ENCODE data around the gene FMNL3.

FMNL3 gene

DNA sequence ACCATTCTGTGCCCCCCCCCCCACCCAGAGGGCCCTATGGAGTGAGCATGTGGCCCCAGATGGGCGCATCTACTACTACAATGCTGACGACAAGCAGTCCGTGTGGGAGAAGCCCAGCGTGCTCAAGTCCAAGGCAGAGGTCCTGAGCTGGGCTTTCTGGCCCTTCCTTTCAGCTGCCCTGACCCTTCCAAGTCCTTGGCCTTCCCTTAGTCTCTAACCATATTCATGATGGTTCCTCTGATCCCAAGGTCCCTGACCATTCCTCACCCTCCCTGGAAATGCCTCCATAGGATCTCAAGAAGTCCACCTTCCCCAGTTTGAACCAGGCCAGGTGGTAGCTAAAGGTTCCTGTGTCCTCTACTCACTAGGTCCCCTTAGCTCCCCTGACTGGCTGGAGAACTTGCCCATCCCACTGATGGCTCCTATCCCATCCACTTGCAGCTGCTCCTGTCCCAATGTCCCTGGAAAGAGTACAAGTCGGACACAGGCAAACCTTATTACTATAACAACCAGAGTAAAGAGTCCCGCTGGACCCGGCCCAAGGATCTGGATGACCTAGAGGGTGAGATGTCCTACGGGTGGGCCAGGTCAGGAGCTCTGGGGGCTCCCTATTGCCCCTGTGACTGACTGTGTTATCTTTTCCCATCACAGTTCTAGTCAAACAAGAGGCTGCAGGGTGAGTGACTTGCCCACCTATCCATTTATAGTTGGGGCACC, 74.1 kb downstream of the FMNL3 start:
- Histone ChIP-seq H3K9ac (ENCODE audit: low read depth, low read length) (no peak overlapping the region), H3K36me3 (ENCODE audit: control insufficient read depth, insufficient read depth, low read length) (peaks cover 20% of the 10 kb centered on the region), H3K4me1 (ENCODE audit: control insufficient read depth, insufficient read depth, low read length) (peaks cover 5% of the 10 kb centered on the region), H3K9me3 (ENCODE audit: control insufficient read depth, insufficient read depth, low read length) (no peaks in the 10 kb centered on the region), H3K27me3 (ENCODE audit: control insufficient read depth, insufficient read depth, low read length) (no peaks in the 10 kb centered on the region), H3K4me3 (ENCODE audit: low read depth, low read length) (no peak overlapping the region)

DNA sequence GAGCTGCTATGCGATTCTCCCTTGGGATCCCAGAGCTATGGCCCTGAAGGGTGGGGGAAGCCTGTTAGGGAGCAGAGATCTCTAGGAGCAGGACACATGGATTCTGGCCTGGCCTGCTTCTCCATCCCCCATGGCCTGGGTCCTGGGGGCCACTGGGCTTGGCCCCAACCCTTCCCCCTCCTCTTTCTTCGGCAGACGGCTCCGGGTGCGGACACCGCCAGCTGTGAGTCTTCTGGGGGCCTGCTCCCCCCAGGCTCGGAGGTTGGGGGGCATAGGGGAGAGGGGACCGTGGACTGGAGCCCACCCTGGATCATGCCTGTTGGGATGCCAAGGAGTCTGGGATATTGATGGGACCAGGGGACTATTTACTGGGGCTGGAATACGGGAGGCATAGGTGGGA, 74.8 kb downstream of the FMNL3 start:
- Histone ChIP-seq H3K36me3 (ENCODE audit: control insufficient read depth, insufficient read depth, low read length) (peaks cover 20% of the 10 kb centered on the region), H3K27me3 (ENCODE audit: control insufficient read depth, insufficient read depth, low read length) (no peaks in the 10 kb centered on the region), H3K4me3 (ENCODE audit: low read depth, low read length) (no peak overlapping the region), H3K9ac (ENCODE audit: low read depth, low read length) (no peak overlapping the region), H3K4me1 (ENCODE audit: control insufficient read depth, insufficient read depth, low read length) (peaks cover 4% of the 10 kb centered on the region), H3K9me3 (ENCODE audit: control insufficient read depth, insufficient read depth, low read length) (no peaks in the 10 kb centered on the region)

DNA sequence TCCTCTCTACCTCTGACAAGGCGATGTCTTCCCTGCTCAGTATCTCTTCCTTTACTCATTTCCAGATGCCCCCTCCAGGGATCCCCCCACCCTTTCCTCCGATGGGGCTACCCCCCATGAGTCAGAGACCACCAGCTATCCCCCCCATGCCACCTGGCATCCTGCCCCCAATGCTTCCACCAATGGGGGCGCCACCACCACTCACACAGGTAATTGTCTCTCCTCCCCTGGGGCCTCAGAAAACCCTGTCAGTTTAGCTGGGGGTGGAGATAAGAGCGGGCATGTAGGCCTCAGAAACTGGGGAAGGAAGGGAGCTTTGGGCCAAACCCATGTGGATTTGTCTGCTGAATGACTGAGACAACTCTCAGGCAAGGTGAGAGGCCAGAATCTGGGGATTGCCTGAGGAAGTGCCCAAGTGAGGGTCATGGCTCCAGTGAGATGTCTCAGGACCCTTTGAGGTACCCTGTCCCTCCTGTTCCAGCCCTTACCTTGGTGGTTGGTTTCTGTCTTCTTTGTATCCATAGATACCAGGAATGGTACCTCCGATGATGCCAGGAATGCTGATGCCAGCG, 75.8 kb downstream of the FMNL3 start:
- Histone ChIP-seq H3K9me3 (ENCODE audit: control insufficient read depth, insufficient read depth, low read length) (no peaks in the 10 kb centered on the region), H3K27me3 (ENCODE audit: control insufficient read depth, insufficient read depth, low read length) (no peaks in the 10 kb centered on the region), H3K36me3 (ENCODE audit: control insufficient read depth, insufficient read depth, low read length) (peaks cover 20% of the 10 kb centered on the region), H3K4me1 (ENCODE audit: control insufficient read depth, insufficient read depth, low read length) (no peaks in the 10 kb centered on the region), H3K4me3 (ENCODE audit: low read depth, low read length) (no peak overlapping the region), H3K9ac (ENCODE audit: low read depth, low read length) (no peak overlapping the region)

DNA sequence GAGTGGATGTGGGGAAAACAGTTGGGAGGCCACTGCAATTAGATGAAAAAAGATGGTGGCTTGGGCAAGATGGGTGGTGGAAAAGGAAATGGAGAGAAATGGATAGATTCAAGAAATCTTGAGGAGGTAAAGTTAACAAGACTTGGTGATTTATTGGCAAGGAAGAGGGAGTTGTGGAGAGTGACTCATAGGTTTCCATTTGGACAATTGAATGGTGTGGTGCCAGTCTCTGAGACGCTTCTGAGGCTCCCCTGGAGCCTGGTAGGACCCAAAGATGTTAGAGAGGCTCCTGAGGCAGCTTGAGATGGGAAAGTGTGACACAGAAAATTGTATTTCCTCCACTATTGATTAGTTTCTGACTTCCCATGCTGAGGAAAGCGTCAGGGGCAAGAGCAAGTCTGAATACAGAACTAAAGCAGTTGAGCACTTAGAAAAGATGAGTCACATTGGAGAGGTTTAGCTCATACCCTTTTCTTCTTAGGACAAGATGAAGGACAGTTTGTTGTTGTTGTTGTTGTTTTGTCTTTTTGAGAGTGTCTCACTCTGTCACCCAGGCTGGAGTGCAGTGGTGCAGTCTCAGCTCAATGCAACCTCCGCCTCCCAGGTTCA, 79.3 kb downstream of the FMNL3 start:
- Histone ChIP-seq H3K4me1 (ENCODE audit: control insufficient read depth, insufficient read depth, low read length) (peaks cover 3% of the 10 kb centered on the region), H3K4me3 (ENCODE audit: low read depth, low read length) (no peak overlapping the region), H3K36me3 (ENCODE audit: control insufficient read depth, insufficient read depth, low read length) (peaks cover 4% of the 10 kb centered on the region), H3K9me3 (ENCODE audit: control insufficient read depth, insufficient read depth, low read length) (no peaks in the 10 kb centered on the region), H3K9ac (ENCODE audit: low read depth, low read length) (no peak overlapping the region), H3K27me3 (ENCODE audit: control insufficient read depth, insufficient read depth, low read length) (no peaks in the 10 kb centered on the region)

DNA sequence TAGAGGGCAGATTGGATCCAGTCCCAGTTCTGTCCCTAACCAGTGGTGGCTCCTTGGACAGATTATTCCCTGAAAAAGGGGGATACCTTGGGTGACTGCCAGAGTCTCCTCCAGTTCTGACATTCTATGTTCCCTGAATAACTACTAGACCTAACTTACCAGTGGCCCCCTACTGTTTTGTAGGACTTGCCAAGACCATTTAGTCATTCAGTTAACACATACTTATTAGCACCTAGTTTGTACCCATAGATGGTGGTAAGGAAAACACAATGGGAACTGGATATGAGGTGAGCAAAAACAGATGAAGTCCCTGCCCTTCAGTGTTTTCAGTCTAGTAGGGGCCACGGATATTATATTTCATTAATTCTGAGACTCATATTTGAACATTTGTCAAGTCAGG, 80.4 kb downstream of the FMNL3 start:
- no peak overlapping the region for H3K9ac ChIP-seq (ENCODE audit: low read depth, low read length)
- H3K27me3 ChIP-seq (ENCODE audit: control insufficient read depth, insufficient read depth, low read length) = no peaks in the 10 kb centered on the region
- H3K36me3 ChIP-seq (ENCODE audit: control insufficient read depth, insufficient read depth, low read length) = peaks cover 2% of the 10 kb centered on the region

DNA sequence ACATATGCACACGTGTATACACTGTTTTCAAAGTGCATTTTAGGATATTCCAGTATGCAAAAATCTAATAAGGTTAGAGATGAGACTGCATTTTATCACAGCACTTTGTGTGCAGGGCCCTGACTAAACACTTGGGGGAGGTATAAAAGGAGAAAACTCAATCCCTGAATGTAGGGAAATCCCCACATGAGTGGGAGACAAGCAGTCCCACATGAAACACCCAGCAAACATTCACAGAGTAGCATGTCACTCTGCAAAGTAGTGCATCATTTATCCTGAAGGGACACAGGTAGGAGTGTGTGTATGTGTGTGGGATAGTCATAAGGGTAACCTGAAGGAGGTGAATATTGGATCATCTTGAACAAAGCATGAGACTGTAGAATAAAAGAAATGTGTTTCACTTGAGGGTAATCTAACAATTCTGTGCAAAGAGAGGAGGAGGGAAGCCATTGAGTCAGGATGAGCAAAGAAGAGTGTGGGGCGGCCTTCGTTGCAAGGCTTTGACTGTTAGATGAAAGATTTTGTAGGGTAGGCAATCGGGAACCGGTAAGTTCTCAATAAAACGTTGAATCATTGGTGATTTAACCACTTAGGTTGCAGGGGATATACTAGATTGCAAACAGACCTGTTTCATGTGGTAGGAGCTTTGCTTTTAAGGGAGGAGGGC, 80.9 kb downstream of the FMNL3 start:
- no peak overlapping the region for H3K4me3 ChIP-seq (ENCODE audit: low read depth, low read length)
- H3K36me3 ChIP-seq (ENCODE audit: control insufficient read depth, insufficient read depth, low read length) = no peaks in the 10 kb centered on the region
- no peaks in the 10 kb centered on the region for H3K9me3 ChIP-seq (ENCODE audit: control insufficient read depth, insufficient read depth, low read length)
- peaks cover 10% of the 10 kb centered on the region for H3K4me1 ChIP-seq (ENCODE audit: control insufficient read depth, insufficient read depth, low read length)
- H3K9ac ChIP-seq (ENCODE audit: low read depth, low read length) = no peak overlapping the region
- H3K27me3 ChIP-seq (ENCODE audit: control insufficient read depth, insufficient read depth, low read length) = no peaks in the 10 kb centered on the region

More for the DNA sequence above, 80.4 kb downstream of the FMNL3 start:
- H3K4me1 ChIP-seq (ENCODE audit: control insufficient read depth, insufficient read depth, low read length) = peaks cover 6% of the 10 kb centered on the region
- H3K4me3 ChIP-seq (ENCODE audit: low read depth, low read length) = no peak overlapping the region
- H3K9me3 ChIP-seq (ENCODE audit: control insufficient read depth, insufficient read depth, low read length) = no peaks in the 10 kb centered on the region

DNA sequence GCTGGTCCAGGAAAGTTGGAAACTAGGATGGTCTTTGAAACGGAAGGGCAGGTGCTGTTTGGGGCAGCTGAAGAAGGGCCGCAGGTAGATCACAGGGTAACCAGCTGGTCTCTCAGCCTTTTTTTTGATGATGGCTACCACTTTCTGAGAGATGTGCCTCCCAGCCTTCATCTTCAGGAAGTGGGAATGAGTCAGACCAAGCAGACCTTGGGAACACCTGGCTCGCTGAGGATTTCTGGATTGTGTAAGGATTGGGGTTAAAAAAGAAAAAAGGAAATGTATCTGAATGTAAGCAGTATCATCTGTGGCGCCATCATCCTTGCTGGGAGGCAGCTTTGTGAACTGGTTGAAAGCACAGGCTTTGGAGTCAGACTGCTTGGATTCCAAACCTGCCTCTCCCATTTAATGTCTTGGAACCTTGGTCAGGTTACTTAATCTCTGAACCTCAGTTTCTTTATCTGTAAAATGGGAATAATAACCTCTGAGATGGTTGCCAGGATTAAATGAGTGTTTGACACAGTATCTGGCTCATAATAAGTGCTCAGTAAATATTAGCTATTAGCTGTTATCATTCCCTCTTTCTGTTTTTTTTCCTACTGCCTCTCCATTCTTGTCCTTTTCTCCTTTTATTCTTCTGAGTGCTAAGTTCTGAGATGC, 82.2 kb downstream of the FMNL3 start:
- Histone ChIP-seq H3K27me3 (ENCODE audit: control insufficient read depth, insufficient read depth, low read length) (no peaks in the 10 kb centered on the region), H3K36me3 (ENCODE audit: control insufficient read depth, insufficient read depth, low read length) (no peaks in the 10 kb centered on the region), H3K4me1 (ENCODE audit: control insufficient read depth, insufficient read depth, low read length) (peaks cover 10% of the 10 kb centered on the region), H3K9me3 (ENCODE audit: control insufficient read depth, insufficient read depth, low read length) (no peaks in the 10 kb centered on the region), H3K4me3 (ENCODE audit: low read depth, low read length) (no peak overlapping the region), H3K9ac (ENCODE audit: low read depth, low read length) (no peak overlapping the region)

DNA sequence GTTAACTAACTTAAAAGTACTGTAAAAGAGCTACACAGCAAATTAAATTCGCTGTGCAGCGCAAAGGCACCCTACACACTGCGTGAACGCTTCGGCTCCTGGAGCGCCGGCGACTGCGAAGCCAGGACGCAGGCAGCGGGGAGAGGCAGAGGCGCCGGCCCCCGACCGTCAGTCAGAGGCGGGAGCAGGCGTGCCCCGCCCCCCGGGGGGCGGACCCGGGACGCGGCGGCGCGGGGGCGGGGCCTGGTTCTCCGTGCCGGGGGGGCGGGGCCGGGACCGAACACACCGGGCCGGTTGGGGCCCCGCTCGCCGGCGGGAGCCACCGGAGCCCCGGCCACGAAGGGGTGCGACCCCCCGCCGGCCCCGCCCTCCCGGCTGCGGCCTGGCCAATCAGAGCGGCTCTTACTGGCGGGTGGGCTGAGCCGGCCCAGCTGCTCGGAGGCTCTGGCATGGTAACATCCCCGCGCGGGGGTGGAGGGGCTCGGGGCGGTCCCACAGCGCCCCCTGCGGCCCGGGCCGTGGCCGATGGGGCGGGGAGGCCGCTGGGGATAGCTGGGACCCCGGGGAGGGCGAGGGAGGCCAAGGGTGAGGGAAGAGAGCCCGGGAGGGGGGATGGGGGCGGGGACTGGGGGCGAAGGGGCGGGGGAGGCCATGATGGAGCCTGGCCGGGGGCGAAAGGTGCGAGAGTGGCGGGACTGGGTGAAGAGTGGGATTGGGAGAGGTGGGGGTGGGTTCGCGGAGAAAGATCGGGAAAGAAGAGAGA, 83.9 kb downstream of the FMNL3 start, which contains the start of gene PRPF40B:
Gene PRPF40B (plus strand): TSS at position 420 of the 763 bp plus-strand sequence. CDS start 30 bp downstream, at position 450.
- no peaks in the 10 kb centered on the region for H3K9me3 ChIP-seq (ENCODE audit: control insufficient read depth, insufficient read depth, low read length)
- no peaks in the 10 kb centered on the region for H3K27me3 ChIP-seq (ENCODE audit: control insufficient read depth, insufficient read depth, low read length)
- peaks cover 12% of the 10 kb centered on the region for H3K4me1 ChIP-seq (ENCODE audit: control insufficient read depth, insufficient read depth, low read length)
- H3K36me3 ChIP-seq (ENCODE audit: control insufficient read depth, insufficient read depth, low read length) = no peaks in the 10 kb centered on the region
- H3K9ac ChIP-seq (ENCODE audit: low read depth, low read length) = peak within 1 kb of the TSS; percentile 71
- H3K4me3 ChIP-seq (ENCODE audit: low read depth, low read length) = peak within 1 kb of the TSS; percentile 83

DNA sequence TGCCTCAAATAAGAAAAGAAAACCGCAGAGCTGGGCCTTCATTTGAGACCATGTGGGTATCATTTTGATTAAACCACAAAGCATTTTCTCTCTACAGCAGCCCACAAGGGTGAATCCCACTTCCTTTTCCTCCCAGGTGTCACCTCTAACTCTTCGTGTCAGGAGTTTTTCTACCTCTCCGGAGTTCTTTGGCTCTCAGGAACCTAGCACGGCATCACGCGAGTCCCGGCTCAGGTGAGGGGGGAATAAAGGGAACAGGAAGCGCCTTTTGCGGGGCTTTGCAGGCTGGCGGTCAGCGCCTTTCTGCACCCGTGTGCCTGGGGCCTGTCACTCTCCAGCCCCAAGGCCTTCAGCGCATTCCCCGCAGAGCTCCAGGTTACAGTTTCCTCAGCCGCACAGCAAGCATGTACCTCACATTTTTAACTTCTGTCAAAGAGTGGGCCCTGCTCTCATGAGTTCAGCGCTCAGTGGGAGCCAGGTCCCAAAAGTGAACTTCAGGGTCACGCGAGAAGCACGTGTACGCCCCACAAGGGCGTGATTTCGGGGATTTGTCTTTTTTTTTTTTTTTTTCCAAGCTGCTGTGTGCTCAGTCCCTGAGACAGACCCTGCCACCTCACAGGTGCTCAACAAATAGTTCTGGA, 84.6 kb downstream of the FMNL3 start:
- H3K9me3 ChIP-seq (ENCODE audit: control insufficient read depth, insufficient read depth, low read length) = no peaks in the 10 kb centered on the region
- peaks cover 12% of the 10 kb centered on the region for H3K4me1 ChIP-seq (ENCODE audit: control insufficient read depth, insufficient read depth, low read length)
- no peaks in the 10 kb centered on the region for H3K27me3 ChIP-seq (ENCODE audit: control insufficient read depth, insufficient read depth, low read length)
- peak overlapping the region; percentile 83 for H3K4me3 ChIP-seq (ENCODE audit: low read depth, low read length)
- H3K36me3 ChIP-seq (ENCODE audit: control insufficient read depth, insufficient read depth, low read length) = no peaks in the 10 kb centered on the region
- H3K9ac ChIP-seq (ENCODE audit: low read depth, low read length) = peak overlapping the region; percentile 71

DNA sequence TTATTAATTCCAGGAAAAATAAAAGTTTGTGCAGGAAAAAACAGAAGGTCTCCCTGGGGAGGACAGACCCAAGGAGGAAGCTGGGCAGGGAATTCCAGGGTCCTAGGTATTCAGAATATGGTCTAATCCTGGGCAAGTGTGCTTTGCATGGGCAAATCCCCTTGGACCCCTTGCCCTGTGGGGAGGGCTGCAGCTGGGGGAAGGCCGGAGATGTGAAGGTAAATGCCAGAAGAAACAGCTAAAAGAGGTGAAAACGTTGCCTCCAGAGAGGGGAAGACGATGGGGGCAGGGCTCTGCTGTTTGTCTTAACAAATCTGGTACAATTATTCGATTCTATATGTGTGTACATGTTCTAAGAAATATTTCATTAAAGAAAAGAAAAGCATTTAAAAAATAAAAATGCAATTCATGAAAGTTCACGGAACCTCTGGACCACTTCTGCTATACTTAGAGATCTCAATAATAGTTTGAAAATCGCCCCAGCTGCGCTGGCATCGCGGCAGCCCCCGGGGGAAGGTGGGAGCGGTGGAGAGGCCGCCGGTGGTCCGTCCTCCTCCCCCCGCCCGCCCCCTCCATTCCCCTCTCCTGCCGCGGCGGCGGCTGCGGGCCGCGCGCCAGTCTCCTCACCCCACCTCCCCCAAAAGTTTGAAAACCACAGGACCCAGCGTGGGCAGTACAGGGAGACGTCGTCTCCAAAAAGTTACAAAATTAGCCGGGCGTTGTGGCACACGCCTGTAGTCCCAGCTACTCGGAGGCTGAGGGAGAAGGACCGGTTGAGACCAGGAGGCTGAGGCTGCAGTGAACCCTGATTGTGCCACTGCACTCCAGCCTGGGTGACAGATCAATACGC, 85.3 kb downstream of the FMNL3 start:
- Histone ChIP-seq H3K36me3 (ENCODE audit: control insufficient read depth, insufficient read depth, low read length) (no peaks in the 10 kb centered on the region), H3K4me3 (ENCODE audit: low read depth, low read length) (peak overlapping the region; percentile 83), H3K4me1 (ENCODE audit: control insufficient read depth, insufficient read depth, low read length) (peaks cover 12% of the 10 kb centered on the region), H3K9ac (ENCODE audit: low read depth, low read length) (no peak overlapping the region), H3K27me3 (ENCODE audit: control insufficient read depth, insufficient read depth, low read length) (no peaks in the 10 kb centered on the region), H3K9me3 (ENCODE audit: control insufficient read depth, insufficient read depth, low read length) (no peaks in the 10 kb centered on the region)
